NB4 (cell line): Measurements from ENCODE around the gene ACBD6.

Source experiments
- MYC ChIP-seq: IDR thresholded peaks from 2 replicates; pipeline ENCODE4 v1.6.1; 2011; ENCODE audit warnings: low read depth, low read length
- POLR2A ChIP-seq: IDR thresholded peaks from 2 replicates; pipeline ENCODE4 v1.6.1; 2011; ENCODE audit warnings: mild to moderate bottlenecking; ENCODE audit not compliant: insufficient read length; ENCODE audit errors: extremely low read depth
- TF ChIP-seq, protein P1 (sequence below): IDR thresholded peaks from one replicate; pipeline ENCODE4 v1.5.1; 2012; ENCODE audit warnings: low read depth, low read length
- TF ChIP-seq, protein P2 (sequence below): IDR thresholded peaks from 2 replicates; pipeline ENCODE4 v1.6.1; 2011; ENCODE audit warnings: low read depth, low read length

- TF ChIP-seq, protein P1, sequence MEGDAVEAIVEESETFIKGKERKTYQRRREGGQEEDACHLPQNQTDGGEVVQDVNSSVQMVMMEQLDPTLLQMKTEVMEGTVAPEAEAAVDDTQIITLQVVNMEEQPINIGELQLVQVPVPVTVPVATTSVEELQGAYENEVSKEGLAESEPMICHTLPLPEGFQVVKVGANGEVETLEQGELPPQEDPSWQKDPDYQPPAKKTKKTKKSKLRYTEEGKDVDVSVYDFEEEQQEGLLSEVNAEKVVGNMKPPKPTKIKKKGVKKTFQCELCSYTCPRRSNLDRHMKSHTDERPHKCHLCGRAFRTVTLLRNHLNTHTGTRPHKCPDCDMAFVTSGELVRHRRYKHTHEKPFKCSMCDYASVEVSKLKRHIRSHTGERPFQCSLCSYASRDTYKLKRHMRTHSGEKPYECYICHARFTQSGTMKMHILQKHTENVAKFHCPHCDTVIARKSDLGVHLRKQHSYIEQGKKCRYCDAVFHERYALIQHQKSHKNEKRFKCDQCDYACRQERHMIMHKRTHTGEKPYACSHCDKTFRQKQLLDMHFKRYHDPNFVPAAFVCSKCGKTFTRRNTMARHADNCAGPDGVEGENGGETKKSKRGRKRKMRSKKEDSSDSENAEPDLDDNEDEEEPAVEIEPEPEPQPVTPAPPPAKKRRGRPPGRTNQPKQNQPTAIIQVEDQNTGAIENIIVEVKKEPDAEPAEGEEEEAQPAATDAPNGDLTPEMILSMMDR: no peak
- TF ChIP-seq POLR2A: no peak
- TF ChIP-seq, protein P2, sequence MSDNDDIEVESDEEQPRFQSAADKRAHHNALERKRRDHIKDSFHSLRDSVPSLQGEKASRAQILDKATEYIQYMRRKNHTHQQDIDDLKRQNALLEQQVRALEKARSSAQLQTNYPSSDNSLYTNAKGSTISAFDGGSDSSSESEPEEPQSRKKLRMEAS: no peak
- TF ChIP-seq MYC: no peak
These were observed 105.2 kb downstream of the ACBD6 start for GRCh38 chr1:180397175-180397574.
